ENCODE data around the gene NUDT5.

DNA sequence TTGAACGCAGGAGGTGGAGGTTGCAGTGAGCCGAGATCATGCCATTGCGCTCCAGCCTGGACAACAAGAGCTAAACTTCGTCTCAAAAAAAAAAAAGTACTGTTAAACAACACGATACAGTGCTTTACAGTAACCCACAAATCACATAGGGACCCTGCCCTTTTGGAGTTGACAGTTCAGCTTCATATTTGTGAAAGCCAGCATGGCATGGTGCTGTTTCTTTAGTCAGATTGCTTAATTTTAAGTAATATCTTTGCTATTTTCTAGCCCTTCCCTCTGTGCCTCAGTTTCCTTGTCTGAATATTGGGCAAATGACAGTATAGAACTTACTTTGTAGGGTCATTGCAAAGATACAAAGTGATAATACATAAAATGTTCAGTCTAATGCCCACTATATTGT is 5.2 kb upstream of the NUDT5 start:
- TF ChIP-seq GATA2 (IDR thresholded peaks at IDR 0.05; ENCODE audit: low read depth, low read length), result no peak
- TF ChIP-seq GATA3 (IDR thresholded peaks at IDR 0.05; ENCODE audit: low read depth, low read length), result no peak
